Peyer's patch (tissue), 4 donors: ENCODE measurements around the gene FARS2.

Experiments
- CTCF ChIP-seq, 6 experiments: fragments of 450-650 bp in 4 of 6; fragments of 200-600 bp in 2 of 6; sonication (generic) in 1 of 6; IDR thresholded peaks; one replicate each; pipeline ENCODE4 v1.5.1; 2017 to 2019; ENCODE audit warnings: antibody characterized with exemption in 6 of 6, mild to moderate bottlenecking in 3 of 6, moderate library complexity in 1 of 6
- POLR2A ChIP-seq, 2 donors: fragments of 450-650 bp; IDR thresholded peaks; one replicate each; pipeline ENCODE4 v1.5.1; 2017; ENCODE audit warnings: antibody characterized with exemption in 2 of 2, mild to moderate bottlenecking in 2 of 2, moderate library complexity in 2 of 2

GRCh38 chr6:5316951-5317350 is 55.6 kb downstream of the FARS2 start:
- TF ChIP-seq CTCF (IDR thresholded peaks at IDR 0.05) (no peak), POLR2A (IDR thresholded peaks at IDR 0.05) (no peak)
